HL-60/S4 (cell line): Measurements from ENCODE around the gene PGAP3.
"Not testable (repeated sequence)": the region's sequence is repeated elsewhere in the genome, so short reads cannot be mapped to it uniquely, and the experiment has no call there.

Experiments
- in situ Hi-C: fragments of 300-500 bp; cut with MboI; formaldehyde crosslinking; loops from 2 replicates; pipeline ENCODE4 v1.14.3; 2022; ENCODE audit warnings: low sequenced_read_pairs

PGAP3 gene

GRCh38 chr17:39716073-39716818, 28.4 kb upstream of the PGAP3 start:
- in situ Hi-C loops: no loop called here

DNA sequence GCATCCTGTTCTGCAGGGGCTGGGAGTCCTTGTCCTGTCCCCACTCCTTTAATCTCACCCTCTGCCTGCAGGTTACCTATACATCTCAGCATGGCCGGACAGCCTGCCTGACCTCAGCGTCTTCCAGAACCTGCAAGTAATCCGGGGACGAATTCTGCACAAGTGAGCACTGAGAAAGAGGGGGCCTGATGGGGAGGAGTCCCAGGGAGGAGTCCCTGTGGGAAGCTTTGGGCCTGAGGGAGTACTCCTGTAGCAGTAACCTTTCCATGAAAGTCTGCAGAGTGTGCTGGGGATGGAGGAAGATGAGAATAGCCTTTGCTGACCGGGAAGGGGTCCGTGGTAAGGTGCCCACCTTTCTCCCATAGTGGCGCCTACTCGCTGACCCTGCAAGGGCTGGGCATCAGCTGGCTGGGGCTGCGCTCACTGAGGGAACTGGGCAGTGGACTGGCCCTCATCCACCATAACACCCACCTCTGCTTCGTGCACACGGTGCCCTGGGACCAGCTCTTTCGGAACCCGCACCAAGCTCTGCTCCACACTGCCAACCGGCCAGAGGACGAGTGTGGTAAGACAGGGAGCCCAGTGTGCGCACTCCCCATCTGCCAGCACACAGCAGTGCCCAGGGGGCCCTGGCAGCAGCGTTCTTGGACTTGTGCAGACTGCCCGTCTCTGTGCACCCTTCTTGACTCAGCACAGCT, 27.7 kb upstream of the PGAP3 start:
- in situ Hi-C loops: no loop called here

DNA sequence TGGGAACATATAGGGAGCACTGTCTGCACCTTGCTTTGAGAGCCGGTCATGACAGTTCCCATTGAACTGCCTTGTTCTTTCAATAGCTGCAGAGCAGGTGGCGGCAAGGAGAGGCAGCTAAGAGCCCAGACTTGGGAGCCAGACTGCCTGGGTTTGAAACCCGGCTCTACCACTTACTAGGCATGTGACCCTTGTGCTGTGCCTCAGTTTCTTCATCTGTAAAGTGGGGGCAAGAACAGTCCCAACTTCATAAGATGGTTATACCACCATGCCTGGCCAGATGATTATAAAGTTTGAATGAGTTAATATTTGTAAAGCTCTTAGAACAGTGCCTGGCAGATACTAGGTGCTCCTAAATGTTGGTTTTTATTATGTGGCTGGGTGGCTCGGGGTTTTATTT, 26.4 kb upstream of the PGAP3 start:
- in situ Hi-C loops: no loop called here

GRCh38 chr17:39711851-39712250, 24.0 kb upstream of the PGAP3 start:
- in situ Hi-C loops: no loop called here

DNA sequence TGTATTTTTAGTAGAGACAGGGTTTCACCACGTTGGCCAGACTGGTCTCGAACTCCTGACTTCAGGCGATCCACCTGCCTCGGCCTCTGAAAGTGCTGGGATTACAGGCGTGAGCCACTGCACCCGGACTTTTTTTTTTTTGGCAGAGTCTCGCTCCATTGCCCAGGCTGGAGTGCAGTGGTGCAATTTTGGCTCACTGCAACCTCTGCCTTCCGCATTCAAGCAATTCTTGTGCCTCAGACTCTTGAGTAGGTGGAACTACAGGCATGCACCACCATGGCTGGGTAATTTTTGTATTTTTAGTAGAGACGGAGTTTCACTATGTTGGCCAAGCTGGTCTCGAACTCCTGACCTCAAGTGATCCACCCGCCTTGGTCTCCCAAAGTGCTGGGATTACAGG, 23.2 kb upstream of the PGAP3 start:
- in situ Hi-C loops: not testable (repeated sequence)

DNA sequence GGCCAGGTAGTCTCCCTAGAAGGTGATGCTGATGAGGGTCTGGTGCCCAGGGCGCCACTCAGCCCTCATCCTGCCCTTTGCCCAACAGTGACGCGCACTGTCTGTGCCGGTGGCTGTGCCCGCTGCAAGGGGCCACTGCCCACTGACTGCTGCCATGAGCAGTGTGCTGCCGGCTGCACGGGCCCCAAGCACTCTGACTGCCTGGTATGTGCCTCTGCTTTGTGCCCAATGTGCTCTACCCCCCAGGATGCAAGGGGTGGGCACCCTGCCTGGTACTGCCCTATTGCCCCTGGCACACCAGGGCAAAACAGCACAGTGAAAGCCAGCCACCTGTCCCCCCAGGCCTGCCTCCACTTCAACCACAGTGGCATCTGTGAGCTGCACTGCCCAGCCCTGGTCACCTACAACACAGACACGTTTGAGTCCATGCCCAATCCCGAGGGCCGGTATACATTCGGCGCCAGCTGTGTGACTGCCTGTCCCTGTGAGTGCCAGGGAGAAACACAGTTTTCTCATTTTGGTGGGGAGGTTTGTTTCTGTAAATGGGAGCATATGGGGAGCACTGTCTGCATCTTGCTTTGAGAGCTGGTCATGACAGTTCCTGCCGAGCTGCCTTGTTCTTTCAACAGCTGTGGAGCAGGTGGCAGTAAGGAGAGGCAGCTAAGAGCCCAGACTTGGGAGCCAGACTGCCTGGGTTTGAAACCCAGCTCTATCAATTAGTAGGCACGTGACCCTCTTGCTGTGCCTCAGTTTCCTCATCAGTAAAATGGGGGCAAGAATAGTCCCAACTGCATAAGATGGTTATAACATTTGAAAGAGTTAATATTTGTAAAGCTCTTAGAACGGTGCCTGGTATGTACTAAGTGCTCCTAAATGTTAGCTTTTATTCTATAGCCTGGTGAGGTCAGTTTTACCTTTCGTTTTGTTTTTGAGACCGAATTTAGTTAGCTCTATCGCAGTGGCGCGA, 22.4 kb upstream of the PGAP3 start:
- in situ Hi-C loops: no loop called here

- in situ Hi-C loops: no loop called here
Measured at GRCh38 chr17:39709319-39709997, 21.6 kb upstream of the PGAP3 start.

GRCh38 chr17:39706921-39707337, 19.1 kb upstream of the PGAP3 start:
- in situ Hi-C loops: no loop called here

DNA sequence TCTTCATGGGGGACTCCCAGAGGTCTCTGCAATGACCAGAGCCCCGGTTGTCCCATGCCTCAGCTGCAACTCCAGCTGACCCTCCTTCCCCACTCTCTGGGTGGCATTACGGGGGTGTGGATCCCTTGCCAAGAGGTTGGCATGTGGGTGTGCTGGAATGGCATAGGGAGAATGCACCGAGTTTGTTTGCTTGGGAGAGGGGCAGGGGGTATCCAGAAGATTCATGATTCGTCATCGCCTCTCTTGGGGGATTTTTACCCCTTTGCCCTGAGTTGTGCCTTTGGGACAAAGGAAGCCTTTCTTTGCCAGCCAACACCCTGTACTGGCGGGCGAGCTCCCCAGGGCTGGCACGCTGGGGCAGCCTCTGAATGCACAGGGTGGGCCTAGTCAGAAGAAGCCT, 18.5 kb upstream of the PGAP3 start:
- in situ Hi-C loops: no loop called here

GRCh38 chr17:39705786-39706348, 18.0 kb upstream of the PGAP3 start:
- in situ Hi-C loops: no loop called here

GRCh38 chr17:39704821-39705551, 17.1 kb upstream of the PGAP3 start:
- in situ Hi-C loops: no loop called here

GRCh38 chr17:39703913-39704312, 16.1 kb upstream of the PGAP3 start:
- in situ Hi-C loops: no loop called here

DNA sequence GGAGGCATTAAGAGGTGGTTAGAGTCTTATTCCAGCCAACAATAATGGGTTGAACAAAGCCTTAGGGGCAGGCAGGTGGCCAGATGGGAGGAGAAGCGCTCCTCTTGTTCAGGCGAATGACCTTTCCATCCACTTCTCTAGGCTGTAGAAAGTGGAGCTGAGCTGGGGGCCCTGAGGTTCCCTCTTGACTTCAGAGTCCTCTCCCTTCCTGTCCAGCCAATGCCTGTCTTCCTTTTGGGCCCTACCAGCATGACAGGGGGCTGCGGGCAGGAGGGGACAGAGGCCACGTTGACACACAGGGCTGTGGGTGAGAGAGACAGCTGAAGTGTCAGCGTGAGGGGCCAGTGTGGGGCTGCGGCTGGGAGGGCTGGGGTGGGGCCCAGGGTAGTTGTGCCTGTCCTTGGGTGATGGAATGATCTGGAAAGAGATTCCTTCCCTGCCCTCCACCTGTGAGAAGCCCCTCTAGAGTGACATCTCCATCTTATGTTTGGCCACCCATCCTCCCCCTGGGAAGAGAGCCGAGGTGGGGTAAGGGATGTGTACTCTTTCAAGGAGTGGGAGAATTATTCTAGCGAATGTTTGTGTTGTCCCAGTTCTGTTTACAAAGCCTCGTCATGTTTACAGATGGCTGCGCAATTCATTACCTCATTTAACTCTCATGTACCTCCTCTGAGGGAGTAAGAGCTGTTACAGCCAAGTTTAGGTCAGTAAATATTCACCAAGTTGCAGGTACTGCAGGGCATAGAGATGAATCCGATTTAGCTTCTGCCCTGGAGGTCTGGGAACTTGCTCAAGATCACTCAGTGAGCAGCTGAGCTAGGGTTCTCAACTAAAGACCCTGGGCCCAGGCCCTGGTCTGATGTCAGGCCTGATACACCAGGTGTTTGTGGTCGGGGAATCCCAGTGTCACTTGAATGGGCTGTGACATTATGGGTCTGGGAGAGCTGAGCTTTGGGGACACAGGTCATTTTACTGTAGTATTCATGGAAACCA, 15.3 kb upstream of the PGAP3 start:
- in situ Hi-C loops: no loop called here

- in situ Hi-C loops: no loop called here
Measured at GRCh38 chr17:39701784-39702422, 14.0 kb upstream of the PGAP3 start.

DNA sequence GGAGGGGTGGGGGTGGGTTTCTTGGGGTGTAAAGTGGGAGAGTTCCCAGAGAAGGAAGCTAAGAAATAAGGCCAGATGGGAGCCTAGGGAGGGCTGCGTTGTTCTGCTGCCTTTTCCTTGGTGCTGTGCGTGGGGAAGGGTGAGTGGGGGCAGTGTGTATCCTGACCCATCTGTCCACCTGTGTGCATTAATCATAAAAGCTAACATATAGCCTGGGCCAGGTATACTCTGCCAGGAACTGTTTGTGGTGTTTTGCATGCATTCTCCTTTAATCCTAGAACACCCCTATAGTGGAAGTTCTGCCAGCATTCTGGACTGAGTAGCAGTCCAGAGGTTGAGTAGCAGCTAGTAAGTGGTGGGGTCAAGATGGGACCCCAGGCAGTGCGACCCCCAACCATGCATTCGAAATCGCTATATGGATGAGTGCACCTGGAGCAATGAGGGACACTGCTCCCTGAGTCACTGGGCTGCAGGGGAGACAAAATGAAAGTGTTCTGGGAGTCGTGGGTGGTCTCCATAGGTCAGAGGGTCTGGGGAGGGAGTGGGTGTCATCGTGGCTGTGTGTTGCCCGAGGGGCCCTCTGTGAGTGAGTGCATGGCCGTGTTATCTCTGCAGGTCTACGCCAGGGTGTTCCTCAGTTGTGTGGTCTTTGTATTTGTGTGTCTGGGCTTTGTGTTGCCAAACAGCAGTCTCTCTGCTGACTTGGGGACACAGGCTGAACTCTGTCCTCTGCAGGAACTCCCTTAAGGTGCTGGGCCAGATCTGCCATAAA, 13.3 kb upstream of the PGAP3 start:
- in situ Hi-C loops: no loop called here

- in situ Hi-C loops: no loop called here
Measured at GRCh38 chr17:39700148-39700987, 12.5 kb upstream of the PGAP3 start.

GRCh38 chr17:39699818-39700147, 11.9 kb upstream of the PGAP3 start, which contains the start of gene ERBB2:
Gene ERBB2, plus strand, starts transcription at chr17:39700064. Its CDS starts 175 bp downstream, at chr17:39700239.
- in situ Hi-C loops: no loop called here
